Retinal pigment epithelial cell (primary cell): ENCODE results near the gene PROM2.

Source experiments
- DNase-seq: peaks from one replicate; pipeline ENCODE4 v3.0.0-alpha.2; 2010; ENCODE audit warnings: low read depth
- H3K4me3 ChIP-seq: 2 replicates; pipeline ENCODE4 v1.5.1; 2011; ENCODE audit warnings: mild to moderate bottlenecking, low read length, control low read depth, moderate library complexity
- CTCF ChIP-seq: conservative IDR thresholded peaks from 2 replicates; pipeline ENCODE4 v1.5.1; 2011; ENCODE audit warnings: low read depth, low read length, control low read depth, inconsistent platforms

The PROM2 gene

GRCh38 chr2:95323347-95324155 lies 49.3 kb downstream of the PROM2 start:
- DNase-seq: no peak
- peak; percentile 63 for TF ChIP-seq CTCF
- H3K4me3 ChIP-seq: no peak overlapping the region

GRCh38 chr2:95325026-95325425 lies 50.8 kb downstream of the PROM2 start:
- TF ChIP-seq CTCF: no peak
- no peak for DNase-seq
- H3K4me3 ChIP-seq: no peak overlapping the region

GRCh38 chr2:95325590-95326432 lies 51.6 kb downstream of the PROM2 start:
- DNase-seq: no peak

GRCh38 chr2:95326433-95327140 lies 52.3 kb downstream of the PROM2 start:
- no peak for DNase-seq
- H3K4me3 ChIP-seq: no peak overlapping the region
- no peak for TF ChIP-seq CTCF

More at GRCh38 chr2:95325590-95326432, 51.6 kb downstream of the PROM2 start:
- no peak for TF ChIP-seq CTCF
- no peak overlapping the region for H3K4me3 ChIP-seq

GRCh38 chr2:95327861-95328260 lies 53.6 kb downstream of the PROM2 start:
- no peak for TF ChIP-seq CTCF
- no peak overlapping the region for H3K4me3 ChIP-seq
- no peak for DNase-seq

- no peak for TF ChIP-seq CTCF
- H3K4me3 ChIP-seq: no peak overlapping the region
- DNase-seq: no peak
Observed at GRCh38 chr2:95328358-95329125, 54.3 kb downstream of the PROM2 start.
